Right renal cortex interstitium (tissue), 3 donors: ENCODE results near the gene BIRC7. TPM values are rescaled to one million over a fixed set of nuclear protein-coding genes. Genes with fewer than 3 reads are reported as not detected.

Experiments used
- DNase-seq, 3 donors: peaks; one replicate each; pipeline ENCODE4 v3.0.0-alpha.2; 2013; ENCODE audit warnings: low read depth in 3 of 3, low spot score in 2 of 3
- polyA plus RNA-seq, 3 donors: library from polyadenylated mRNA; unstranded; fragments of 120-200 nt; gene quantifications; one replicate each; pipeline ENCODE4 v1.2.1, GENCODE V29; 2013; ENCODE audit not compliant: insufficient read length in 3 of 3

The BIRC7 gene
- polyA plus RNA-seq, 3 donors: 0.42 to 1.9 (median 1.3) TPM

DNA sequence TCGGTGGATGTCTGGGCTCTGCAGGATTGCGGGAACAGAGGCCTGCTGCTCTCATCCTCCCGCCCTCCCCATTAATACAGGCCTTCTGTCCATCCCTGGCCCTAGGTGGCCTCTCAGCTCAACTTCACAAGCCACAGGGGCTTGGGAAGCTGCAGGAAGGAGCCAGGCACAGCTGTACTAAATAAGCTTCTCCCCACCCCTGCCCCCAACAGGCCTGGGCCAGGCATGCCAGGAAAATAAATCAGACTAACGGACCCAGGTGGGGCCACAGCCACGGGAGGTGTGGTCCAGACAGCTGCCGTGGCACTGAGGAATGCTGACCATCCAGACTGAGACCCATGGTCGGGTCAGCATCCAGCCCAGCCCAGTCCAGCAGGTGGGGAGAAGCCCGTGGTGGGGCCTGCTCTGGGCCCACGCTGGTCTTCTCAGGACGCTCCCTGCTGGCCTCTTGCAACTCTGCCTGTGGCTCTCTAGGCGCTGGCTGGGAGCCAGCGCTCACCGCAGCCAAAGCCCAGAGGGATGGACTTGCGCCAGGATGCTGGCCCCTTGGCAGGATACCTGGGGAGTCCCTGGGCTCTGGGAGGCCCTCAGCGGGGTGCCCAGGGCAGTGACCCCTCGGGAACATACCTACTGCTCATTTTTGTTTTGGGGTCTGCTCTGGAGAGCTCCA is 11.2 kb upstream of the BIRC7 start:
- DNase-seq: no peak

DNA sequence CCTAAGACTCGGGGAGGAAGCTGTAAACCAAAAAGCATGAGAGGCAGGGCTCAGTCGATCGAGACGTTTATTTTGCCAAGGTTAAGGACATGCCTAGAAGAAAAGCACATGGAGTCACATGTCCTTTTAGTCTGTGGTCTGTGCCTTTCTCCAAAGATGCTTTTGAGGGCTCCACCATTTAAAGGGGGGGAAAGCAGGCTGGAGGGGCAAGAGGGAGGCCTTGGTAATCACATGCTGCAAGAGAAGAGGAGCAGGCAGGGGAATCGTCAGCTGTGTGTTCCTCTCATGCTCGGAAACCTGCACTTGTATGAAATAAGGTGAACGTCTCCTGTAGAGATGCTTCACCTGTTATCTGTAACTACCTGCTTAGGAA is 10.6 kb upstream of the BIRC7 start:
- DNase-seq: no peak

DNA sequence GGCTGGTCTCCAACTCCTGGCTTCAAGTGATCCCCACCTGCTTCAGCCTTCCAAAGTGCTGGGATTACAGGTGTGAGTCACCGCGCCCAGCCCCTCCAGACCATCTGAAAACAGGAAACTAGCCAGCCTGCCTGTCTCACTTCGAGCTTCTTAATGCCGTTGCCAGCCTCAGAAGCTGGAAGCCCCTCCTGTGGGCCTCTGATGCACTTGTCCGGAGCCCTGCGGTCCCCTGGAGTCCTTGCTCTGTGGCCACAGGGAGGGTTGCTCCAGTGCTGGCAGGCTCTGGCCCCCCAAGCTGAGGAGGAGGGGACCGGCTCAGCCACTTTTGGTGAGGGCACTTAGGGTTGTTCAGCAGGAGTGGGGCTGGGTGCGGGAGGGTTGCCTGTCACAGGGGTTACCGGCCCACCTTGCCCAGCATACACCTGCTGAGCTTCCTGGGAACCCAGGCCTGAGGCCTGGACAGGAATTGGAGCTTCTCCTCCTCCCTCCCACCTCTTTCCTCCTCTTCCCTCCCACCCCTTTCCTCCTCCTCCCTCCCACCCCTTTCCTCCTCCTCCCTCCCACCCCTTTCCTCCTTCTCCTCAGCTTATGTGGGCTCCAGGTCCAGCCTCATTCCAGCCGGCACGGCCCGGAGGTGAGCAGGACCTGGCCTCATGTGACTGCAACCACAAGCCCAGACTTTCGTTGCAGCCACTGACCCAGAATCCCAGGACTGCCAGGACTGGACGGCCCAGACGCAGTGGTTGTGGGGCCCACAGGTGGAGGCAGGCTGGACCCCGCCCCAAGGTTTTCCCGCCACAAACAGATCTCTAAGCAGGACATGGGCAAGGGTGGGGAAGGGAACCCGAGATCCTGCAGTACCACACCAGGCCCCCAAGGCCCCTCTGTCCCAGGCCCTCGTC is 9.4 kb upstream of the BIRC7 start:
- DNase-seq: no peak

DNA sequence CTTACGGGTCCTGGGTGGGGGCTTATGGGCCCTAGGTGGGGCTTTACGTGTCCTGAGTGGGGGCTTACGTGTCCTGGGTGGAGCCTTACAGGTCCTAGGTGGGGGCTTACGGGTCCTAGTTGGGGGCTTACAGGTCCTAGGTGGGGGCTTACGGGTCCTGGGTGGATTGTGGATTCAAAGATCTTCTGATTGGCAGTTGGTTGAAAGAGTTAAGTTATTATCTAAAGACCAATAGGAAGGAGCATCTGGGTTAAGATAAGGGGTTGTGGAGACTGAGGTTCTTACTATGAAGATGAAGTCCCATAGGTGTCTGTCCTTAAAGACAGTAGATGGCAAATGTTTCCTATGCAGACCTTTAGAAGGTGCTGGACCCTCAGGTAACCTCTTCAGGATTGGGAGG is 8.4 kb upstream of the BIRC7 start:
- no peak for DNase-seq

DNA sequence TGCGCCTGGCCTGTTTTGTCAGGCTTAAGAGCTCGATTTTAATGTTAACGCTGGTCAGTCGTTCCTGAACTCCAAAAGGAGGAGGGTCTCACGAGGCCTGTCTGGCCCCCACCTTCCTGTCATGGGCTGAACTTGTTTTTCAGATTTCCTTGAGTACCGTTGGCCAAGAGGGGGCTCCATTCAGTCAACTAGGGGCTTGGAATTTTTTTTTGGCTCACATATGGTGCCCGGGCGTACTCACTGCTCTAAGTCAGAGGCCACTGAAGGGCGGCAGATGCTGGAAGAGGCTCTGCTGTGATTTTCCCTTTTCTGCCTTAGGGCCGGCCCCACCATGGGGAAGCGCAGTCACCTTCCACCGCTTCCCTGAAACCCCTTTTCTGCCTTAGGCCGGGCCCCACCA is 6.9 kb upstream of the BIRC7 start:
- no peak for DNase-seq

DNA sequence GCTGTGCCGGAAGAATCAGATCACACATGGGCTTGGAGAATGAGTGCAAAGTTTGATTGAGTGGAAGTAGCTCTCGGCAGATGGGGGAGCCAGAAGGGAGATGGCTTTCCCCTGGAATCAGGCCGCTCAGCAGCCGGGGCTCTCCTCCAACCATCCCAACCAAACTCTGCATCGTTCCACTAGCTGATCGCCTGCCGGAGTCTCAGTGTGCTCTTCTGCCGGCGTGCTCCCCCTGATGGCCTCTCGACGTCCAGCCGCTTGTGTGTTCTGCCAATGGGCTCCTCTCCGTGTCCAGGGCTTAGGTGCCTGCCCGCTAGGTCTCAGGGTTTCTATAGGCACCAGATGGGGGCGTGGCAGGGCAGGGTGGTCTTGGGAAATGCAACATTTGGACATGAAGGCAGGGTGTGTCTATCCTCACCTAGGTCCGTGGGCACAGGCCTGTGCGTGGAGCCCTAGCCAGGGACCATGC is 4.9 kb upstream of the BIRC7 start:
- no peak for DNase-seq

DNA sequence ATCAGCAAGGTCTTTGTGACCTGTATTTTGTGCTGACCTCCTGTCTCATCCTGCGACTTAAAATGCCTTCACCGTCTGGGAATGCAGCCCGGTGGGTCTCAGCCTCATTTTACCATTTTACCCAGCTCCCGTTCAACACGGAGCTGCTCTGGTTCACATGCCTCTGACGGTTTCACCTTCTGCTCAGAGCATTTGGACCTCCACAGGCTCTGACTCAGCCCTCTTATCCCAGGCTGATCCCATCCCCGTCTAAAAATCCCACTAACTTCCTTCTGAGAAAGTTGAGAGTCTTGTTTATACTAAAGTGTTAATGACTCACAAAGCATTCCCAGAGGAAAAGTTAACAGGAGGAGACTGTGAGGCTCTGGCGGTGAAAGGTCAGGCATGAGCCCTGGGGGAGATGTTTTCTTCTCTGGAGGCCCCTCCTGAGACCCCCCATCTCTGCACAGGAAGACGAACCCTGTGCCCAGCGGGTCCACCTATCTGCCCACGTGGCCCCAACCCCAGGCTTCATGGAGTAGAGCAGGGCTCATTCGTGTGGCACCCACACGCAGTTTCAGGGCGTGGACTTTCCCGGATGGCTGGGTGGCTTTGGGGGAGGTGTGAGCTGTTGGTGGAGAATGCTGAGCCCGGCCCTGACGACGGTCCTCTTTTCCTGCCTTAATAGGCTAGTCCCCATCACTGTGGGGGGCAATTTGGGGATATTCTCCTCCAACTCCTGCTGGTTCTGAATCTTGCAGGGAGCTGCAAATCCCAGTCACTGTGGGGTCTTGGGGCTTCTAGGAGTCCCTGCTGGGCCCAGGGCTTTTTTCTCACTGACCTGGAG is 3.3 kb upstream of the BIRC7 start:
- no peak for DNase-seq

DNA sequence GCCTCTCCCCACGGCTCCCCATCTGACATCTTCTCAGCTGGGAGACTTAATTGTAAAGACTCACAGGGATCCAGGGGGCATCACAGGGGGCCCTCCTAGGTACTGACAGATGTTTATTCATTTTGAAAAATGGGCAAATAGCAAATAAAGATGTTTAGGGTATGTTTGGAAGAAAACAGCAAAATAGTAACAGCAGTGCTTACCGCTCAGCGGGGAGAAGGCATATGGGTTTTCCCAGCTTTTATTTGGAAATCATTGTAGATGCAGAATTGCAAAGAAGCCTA is 2.7 kb upstream of the BIRC7 start:
- no peak for DNase-seq

DNA sequence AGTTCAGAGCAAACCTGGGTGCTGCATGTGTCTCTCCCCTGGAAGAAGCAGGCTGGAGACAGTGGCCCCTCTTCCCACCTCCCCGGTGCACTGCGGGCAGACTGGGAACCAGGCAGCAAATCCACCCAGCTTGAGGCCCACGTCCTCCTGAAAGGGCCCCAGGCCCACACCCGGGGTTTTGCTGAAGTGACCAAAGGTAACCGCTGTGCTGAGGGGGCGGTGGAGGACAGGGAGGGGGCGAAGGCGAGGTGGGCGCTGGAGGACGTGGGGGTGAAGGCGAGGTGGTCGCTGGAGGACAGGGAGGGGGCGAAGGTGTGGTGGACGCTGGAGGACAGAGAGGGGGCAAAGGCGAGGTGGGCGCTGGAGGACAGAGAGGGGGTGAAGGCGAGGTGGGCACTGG is 1.8 kb upstream of the BIRC7 start:
- DNase-seq: no peak

DNA sequence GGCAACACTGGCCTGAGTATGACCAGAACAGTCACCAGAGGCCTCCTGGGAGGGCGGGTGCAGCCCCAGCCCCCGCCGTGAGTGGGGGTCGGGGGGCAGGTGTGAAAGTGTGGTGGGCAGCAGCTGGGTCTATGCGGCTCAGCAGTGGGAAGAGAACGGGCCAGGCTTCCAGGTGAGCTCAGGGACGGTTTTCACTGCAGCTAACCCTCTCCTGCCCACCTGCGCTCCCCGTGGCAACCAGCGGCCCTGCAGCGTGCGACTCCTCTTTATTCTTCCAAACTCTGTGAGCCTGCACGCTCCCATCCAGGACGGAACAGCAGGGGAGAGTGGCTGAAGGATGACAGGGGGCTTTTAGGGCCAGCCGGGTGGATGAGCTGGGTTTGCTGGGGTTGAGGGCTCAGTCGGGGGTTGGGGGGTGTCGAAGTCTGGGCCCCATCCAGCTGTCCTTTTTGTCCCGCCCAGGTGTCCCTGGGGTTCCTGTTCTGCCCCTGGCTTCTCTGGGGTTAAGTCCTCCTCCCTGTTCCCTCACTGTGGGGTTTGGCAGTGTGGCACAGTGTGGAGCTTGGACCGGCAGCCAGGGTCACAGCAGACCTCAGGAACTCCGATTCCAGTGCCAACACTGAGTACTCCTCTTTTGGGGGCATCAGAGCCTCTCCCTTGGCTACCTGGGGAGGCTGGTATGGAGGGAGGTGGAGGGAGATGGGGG is 859 bp upstream of the BIRC7 start:
- no peak for DNase-seq

DNA sequence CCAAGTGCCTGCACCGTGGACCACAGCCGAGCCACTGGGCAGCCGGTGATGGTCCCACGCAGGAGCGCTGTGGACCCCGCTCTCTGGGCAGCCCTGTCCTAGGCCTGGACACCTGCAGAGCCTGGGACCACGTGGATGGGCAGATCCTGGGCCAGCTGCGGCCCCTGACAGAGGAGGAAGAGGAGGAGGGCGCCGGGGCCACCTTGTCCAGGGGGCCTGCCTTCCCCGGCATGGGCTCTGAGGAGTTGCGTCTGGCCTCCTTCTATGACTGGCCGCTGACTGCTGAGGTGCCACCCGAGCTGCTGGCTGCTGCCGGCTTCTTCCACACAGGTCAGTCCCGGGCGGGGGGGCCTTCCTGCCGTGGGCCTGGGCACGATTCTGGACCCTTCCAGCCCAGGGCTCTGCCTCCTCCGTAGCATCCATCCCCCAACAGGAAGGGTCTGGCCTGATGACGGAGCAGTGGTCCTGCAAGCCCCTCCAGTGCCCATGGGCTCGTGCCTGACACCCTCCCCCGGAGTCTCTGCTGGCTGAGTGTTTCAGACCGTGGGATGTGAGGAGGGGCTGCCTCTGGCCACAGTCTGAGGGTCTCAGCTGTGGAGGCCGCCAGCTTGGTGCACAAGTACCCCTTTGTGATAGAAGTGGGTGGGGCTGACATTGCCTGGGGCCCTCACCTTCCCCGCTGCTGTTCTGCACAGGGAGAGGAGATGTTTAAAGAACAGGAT is 572 bp downstream of the BIRC7 start:
- DNase-seq: no peak

DNA sequence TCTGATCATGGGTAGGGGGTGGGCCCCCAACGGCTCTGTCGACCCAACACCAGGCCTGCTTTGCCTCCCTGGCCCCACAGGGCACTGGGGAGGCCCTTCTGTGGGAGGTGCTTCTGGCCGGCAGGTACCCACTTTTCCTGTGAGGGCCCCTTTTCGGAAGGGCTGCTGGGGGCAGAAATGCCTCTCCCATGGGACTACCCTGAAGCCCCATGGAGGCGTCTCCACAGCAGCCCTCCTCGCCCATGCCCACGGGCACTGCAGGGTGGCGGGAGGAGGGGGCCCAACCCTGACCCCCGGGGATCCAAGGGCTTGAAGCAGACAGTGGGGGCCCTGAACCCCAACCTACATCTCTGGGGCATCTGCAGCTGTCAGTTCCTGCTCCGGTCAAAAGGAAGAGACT is 2.3 kb downstream of the BIRC7 start:
- no peak for DNase-seq

DNA sequence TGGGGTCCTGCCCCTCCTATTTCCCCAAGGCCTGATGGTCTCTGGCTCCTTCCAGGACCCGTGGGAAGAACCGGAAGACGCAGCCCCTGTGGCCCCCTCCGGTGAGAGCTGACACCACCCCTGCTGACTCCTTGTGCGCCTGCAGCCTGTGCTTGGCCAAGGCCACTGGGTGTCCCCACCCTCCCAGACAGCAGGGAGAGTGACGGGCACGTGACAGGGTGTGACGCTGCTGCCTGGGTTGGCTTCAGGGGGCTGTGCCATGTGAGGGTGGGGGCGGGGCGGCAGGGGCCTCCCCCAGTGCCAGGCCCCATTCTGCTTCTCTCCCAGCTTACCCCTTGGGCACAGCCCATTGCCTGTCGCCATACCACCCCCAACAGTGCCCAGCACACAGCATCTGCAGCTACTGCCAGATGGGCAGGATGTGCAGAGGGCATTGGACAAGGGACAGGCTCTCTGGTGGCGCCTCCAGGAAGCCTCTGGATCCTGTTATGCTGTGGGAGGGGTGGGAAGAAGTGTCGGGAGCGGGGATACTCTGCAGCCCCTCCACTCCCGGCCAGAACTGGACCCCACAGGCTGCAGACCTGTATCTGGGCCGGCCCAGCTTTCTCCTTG is 2.9 kb downstream of the BIRC7 start:
- no peak for DNase-seq

DNA sequence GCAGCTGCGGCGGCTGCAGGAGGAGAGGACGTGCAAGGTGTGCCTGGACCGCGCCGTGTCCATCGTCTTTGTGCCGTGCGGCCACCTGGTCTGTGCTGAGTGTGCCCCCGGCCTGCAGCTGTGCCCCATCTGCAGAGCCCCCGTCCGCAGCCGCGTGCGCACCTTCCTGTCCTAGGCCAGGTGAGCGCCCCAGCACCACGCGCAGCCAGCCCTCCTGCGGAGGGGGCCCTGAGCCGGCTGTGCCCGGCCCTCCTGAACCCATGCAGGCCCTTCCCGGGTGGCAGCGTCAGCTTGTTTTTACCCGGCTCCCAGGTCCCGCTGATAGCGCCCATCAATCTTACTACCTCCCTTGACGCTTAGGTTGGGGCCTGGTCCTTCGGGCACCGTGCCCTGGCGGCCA is 3.7 kb downstream of the BIRC7 start:
- no peak for DNase-seq

DNA sequence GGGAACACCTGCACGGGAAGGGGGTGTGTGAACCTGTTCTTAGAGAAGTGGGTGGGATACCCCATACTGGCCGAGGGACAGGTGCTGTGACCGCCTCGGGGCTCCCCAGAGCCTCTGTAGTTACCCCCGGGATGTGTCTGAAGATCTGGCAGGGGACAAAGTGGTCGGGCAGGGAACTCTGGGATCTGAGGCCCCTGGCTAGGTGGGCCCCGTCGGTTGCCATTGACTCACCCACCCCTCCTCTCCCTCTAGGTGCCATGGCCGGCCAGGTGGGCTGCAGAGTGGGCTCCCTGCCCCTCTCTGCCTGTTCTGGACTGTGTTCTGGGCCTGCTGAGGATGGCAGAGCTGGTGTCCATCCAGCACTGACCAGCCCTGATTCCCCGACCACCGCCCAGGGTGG is 4.3 kb downstream of the BIRC7 start:
- no peak for DNase-seq

DNA sequence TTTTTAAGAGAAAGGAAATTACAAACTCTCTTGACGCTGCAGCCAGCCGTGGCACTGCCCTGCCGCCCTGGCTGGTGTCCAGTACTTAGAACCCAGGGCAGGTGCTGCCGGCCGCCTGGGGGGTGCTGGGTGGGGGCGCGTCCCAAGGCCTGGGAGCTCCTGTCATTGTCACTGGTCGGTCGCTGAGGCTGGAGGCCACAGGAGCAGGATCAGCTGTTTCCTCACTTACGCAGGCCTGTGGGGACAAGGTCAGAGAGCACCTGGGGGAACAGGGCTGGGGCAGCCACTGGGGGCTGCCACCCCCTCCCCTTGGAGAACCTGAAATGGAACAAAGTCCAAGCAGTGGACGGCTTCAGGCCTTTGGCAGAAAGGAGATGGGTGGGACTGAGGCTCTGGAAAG is 5.6 kb downstream of the BIRC7 start:
- DNase-seq: no peak

DNA sequence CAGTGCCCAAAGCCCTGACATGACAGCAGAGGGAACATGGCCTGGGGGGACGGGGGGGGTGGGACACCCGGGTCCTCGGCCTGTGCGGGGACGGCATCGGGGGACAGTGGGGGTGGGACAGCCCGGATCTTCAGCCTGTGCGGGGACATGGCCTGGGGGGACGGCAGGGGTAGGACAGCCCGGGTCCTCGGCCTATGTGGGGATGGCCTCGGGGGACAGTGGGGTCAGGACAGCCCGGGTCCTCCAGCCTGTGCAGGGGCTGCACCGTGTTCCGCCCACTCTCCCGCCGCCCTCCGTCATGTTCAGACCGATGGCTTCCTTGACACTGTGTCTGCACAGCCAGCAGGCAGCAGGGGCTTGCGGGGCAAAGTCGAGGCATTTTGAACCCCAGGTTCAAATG is 7.0 kb downstream of the BIRC7 start:
- DNase-seq: no peak

DNA sequence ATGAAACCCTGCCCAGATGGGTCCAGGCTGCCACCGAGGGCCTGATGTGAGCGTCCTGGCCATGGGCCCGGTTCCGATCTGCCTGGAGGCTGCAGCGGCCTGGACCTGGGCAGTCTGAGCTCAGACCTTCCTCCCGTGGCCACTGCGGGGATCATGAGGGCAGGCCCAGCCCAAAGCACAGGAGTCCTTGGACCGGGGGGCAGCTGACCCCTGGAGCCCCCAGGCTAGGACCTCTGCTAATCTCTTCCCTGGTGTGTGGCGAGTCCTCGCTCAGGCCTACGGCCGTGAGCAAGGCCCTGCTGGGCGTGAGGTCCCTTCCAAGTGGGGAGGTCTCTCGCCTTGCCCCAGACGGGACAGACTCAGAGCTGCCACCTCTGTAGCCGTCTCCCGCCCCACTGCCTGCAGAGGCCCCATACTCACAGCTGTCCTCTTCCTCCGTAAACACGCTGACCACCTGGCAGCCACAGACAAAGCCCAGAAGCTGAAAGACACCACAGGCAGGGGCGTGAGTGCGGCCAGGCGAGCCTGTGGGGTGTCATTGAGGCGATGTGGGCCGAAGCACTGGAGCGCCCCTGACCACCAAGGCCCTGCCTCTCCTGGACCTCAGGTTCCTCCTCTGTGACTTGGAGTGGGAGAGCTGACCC is 8.0 kb downstream of the BIRC7 start:
- DNase-seq: no peak

DNA sequence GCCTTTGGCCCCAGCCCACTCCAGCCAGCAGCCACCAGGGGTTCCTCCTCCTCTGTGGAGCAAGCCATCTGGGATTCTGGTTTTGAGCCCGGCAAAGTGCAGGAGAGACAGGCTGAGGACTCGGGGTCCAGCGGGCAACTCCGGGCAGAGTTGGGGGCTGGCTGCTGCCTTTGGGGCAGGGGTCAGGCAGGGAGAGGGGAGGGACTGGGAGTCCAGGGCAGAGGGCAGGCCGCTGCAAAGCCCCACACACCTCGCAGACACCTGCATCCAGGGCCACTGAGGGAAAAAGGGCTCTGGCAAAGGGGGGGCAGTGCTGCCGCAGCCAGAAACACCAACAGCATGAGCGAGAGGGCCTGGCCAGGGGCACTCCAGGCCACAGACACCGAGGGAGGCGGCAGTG is 8.8 kb downstream of the BIRC7 start:
- DNase-seq: no peak
